Occipital lobe (tissue), 2 donors: ENCODE results near the gene MPEG1. TPM values are rescaled to one million over a fixed set of nuclear protein-coding genes. Genes with fewer than 3 reads are reported as not detected.
A peak's percentile ranks its signal among the peaks of the same experiment; 100 is the strongest.

ENCODE experiments used
- DNase-seq: peaks from one replicate; lab custom pipeline; 2025; lab: John Stamatoyannopoulos, UW
- total RNA-seq: library from RNA; depleted of rRNA; stranded (reverse); fragments of >200 nt; gene quantifications from one replicate; pipeline ENCODE4 v1.2.3, GENCODE V29; 2014

MPEG1 gene
- total RNA-seq, 1 donor from 2014 or later = 2.8 TPM

DNA sequence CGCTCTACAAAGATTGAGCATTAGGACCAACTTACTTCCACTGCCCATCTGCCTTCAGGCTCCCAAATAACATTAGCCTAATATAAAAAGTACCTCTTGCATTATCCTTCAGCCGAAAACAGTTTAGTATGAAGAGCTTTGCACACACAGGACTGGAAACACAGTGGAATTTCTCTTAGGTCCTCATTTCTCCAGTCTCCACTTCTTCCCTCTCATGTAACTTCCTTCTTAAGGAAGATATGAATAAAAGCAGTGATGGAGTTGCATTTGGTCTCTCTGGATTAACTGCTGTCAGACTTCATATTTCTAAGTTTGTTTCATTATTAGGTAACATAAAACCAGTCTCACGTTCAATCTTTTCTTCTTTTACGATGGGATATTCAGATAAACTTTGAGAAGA is 5.6 kb upstream of the MPEG1 start:
- no peak for DNase-seq

GRCh38 chr11:59216641-59217564 is 4.2 kb upstream of the MPEG1 start:
- no peak for DNase-seq

- DNase-seq = no peak
Observed at GRCh38 chr11:59214141-59214893, 1.6 kb upstream of the MPEG1 start.

DNA sequence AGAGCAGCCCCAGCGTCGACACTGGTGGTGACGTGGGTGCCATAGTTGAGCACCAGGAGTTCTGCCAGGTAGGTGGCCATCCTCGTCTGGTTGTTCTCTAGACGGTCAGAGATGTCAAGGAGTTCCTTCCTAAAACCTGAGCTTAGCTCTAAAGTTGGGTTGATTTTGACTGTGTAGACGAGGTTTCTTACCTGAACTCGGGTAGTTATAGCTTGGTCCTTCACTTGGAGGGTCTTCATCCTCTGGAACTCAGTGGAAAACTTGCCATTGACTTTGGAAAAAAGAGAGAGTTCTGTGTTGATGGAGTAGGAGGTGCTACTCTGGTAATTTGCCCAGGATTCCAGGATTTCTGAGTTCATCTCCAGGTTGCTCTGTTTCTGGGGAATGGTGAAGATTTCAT is 505 bp downstream of the MPEG1 start:
- no peak for DNase-seq

GRCh38 chr11:59208956-59209355 is 3.8 kb downstream of the MPEG1 start:
- DNase-seq = no peak

DNA sequence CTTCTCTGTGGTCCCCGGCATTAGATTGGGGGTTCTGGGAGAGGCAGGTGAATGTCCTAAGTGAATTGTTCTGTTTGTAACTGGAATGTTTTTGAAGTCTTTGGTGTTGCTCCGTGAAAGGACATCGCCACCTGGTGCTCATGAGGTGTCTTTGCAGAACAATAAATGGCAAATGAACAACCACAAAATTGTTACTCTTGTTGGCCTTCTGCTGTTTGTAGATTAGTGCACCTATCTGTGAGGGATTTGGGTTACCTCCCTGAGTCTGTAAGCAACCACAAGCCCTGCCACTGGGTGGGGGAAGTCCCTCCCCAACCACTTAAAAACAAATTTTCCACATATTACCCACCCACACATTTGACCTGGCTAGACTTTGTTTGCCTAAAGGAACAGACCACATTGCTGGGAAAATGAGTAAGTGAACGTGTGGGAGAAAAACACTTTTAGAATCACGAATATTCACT is 4.7 kb downstream of the MPEG1 start:
- DNase-seq = no peak

GRCh38 chr11:59206635-59207034 is 6.1 kb downstream of the MPEG1 start:
- no peak for DNase-seq

- no peak for DNase-seq
Observed at GRCh38 chr11:59205648-59206047, 7.1 kb downstream of the MPEG1 start.

DNA sequence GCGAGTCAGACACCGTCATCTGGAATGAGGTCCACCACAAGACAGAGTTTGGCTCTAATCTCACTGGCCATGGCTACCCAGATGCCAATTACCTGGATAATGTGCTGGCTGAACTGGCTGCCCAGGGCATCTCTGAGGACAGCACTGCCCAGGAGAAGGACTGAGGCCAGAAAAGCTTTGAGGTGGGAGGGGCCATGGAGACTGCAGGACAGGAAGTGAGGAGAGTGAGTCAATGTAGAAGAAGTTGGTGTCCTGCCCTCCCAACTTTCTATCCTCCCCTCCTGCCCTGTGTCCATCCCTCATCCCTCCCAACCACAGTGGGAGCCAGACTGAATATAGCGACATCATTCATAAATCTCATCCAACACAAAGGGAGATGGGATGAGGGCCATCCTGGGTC is 8.0 kb downstream of the MPEG1 start:
- no peak for DNase-seq

DNA sequence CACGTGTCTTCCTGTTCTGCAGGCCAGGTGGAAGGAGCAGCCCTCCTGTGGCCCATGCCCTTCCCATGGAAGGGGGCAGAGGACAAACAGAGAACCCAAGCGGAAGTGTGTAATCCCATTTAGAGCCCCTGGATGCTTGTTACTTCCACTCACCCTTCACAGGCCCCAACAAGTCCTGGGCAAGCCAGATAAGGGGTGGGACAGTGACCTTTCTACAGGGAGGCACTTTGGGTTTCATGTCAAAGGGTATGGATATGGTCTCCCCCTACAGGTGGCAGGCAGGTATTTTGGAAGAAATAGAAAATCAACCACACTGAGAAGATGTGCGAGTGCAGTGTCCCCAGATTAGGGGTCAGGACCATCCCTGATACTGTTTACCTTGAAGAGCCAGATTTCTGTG is 11.4 kb downstream of the MPEG1 start:
- no peak for DNase-seq

GRCh38 chr11:59200423-59200746 is 12.3 kb downstream of the MPEG1 start:
- no peak for DNase-seq

DNA sequence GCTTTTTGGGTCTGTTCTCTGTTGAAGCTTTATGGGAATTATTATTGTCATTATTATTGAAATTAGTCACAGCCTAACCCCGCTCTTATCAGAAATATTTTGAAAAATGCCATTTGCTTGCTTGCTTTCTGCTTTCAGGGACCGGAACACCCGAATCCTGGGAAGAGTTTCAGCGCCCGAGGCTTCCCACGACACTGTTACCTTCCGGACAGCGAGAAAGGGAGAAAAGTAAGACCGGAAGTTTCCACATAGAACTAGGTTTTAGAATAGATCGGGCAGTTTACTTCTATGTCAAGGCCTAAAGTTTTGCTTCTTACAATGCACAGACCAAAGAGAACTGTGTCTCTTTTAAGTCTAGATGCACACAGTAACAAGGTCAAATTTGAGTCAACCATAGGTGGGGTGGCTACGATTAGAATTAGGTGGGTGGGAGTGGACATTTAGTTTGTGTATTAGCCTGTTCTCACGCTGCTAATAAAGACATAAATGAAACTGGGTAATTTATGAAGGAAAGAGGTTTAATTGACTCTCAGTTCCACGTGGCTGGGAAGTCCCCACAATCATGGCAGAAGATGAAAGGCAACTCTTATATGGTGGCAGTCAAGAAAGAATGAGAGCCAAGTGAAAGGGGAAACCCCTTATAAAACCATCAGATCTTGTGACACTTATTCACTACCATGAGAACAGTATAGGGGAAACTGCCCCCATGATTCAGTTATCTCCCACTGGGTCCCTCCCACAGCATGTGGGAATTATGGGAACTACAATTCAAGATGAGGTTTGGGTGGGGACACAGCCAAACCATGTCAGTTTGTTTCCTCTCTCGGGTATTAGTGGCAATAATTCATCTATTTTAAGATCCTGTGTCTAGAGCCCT is 12.9 kb downstream of the MPEG1 start:
- no peak for DNase-seq

GRCh38 chr11:59198726-59199125 is 14.0 kb downstream of the MPEG1 start:
- no peak for DNase-seq

DNA sequence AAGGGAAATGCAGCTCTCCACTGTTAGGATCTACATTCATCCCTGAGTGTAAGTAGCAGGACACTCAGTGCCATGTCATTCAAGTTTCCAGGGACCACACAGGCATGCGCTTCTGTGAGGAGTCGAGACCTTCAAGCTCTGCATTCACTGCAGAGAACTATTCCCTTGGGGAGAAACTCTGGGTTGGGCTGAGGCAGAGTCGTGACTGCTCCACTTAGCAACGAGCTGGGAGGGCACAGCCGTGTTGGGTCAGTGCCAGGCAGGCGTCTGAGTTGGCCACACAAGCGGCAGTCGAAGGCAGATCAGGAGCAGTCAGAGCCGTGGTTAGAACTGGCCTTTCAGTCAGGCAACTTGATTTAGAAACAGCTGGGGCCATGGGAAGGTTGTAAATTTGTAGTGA is 14.7 kb downstream of the MPEG1 start:
- DNase-seq = peak; percentile 63

DNA sequence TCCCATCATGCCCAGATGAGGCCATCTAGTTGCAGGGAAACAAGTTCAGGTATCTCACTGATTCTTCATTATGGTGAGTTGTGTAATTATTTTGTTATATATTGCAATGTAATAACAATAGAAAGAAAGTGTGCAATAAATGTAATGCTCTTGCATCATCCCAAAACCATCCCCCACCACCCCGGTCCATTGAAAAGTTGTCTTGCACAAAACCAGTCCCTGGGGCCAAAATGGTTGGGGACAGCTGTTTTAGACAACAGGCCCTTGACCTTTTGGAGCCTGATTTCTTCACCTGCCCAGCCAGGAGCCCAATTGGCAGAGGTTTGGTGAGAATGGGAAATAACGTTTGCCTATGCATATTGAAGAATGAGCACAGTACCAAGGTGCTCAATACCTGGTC is 15.9 kb downstream of the MPEG1 start:
- DNase-seq = no peak

DNA sequence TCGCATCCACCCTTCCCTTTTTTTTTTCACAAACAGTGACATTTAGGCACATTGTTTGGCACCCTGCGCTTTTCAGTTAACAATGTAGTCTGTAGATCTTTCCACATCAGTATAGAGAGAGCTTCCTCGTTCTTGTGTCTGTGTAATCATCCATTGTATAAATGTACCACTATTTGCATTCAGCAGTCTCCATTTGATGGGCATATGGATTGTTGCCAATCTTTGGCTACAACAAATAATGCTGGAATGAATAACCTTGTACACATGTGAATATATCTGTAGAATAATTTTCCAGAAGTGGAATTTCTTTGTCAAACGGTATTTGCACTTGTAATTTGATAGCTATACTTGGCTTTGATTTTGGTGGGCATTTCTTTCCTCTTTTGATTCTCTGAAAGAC is 17.1 kb downstream of the MPEG1 start:
- DNase-seq = no peak

DNA sequence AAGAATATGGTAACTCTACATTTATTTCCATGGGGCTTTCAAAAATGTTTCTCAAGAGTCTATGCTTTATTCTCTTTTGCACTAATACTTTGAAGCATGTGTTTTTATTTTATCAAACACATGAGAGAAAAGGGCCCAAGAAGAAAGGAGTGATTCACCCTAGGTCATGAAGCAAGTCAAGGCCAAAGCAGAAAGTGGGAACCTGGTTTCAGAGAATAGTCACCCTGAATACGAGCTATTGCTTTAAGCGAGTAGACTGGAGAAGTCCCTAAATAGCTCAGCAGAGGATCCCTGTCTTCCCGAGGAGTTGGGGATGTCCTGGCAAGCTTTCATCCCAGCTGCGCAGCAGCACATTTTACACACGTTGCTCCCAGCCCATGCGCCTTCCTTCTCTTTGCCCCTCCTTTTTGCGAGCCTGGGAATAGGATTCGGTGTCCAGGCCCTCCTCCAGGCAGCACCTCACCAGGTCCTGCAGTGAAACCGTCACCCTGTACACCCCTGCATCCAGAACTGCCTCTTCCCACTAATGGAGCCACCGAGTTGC is 19.1 kb downstream of the MPEG1 start:
- DNase-seq = peak; percentile 54

DNA sequence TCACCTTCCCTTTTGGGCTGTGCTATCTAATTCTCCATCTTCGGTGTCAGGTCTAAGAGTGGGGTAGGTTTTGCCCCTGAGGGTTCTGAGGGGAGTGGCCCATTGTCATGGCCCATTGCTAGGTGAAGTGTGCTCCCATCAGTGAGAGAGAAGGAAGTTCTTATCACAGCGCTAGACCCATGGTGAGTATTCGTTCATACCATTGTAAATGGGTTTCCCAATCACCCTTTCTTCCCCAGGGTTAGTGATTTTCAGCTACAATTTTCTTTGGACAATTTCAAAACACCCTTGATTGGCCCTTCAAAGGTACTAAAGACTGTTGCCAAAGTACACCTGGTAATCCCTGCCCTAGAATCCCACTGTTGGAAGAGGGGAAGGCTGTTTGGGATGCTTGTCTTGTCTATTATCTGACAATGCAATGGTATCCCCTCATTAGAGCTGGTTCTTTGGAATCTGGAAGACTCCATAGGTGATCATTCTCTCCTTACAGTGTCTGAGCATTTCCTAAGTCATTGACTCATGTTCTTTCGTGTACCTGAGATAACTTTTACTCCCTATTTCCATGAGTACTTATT is 20.2 kb downstream of the MPEG1 start:
- DNase-seq = no peak

DNA sequence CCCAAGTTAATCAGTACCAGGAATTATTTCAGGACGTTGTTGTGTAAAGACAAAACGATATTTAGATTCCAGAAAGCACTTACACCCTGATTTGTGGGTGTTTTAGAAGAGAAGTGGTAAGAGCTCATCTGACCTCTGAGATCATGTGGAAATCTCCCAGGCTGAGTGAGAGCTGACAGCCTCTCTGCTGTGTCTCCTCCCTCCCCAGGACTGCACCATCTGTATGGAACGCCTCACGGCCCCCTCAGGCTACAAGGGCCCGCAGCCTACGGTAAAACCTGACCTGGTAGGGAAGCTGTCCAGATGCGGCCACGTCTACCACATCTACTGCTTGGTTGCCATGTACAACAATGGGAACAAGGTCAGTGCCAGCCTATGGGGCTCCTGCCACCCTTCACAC is 20.8 kb downstream of the MPEG1 start:
- DNase-seq = no peak

DNA sequence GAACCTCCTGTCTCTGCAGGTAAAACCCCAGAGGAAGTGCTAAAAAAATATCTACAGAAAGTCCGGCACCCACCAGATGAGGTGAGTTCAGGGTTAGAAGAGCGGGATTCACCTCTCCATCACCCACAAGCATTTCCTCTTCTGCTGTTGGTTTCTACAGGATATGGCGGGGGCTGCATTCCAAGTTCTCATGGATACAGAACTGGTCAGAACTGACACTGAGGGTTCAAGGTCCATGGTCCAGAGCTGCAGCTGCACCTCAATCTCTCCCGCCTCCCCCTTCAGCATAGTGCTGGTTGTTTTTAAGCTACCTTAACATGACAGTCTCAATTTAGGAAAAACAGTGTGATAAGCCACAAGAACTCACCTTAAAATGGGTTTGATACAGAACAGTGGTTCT is 21.6 kb downstream of the MPEG1 start:
- DNase-seq = no peak

DNA sequence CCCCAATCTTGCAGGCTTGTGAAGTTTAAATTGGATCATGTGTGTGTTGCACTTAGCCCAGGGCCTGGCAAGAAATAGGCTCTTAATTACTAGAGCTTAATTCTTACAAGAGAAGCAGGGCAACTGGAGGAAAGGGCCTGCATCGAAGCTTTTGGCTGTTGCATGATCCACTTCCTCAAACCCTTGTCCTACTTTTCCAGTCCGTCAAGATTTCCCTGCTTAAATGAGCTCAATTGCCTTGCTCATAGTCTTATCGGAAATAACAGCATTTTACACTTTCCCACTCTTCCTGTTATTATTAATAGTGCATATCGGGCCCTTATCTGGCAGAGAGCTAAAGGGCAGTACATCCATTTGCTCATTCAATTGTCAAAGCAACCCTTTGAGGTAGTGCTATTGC is 22.7 kb downstream of the MPEG1 start:
- no peak for DNase-seq
